A549 (cell line): ENCODE measurements around the gene WNT2.

Source experiments
- CBX8 ChIP-seq: fragments of 200-600 bp; sonication (generic); IDR thresholded peaks from 2 replicates; pipeline ENCODE4 v1.6.1; 2016
- CTCF ChIP-seq: fragments of >200 bp; sonication (Bioruptor Twin); formaldehyde crosslinking; IDR thresholded peaks from 3 replicates; pipeline ENCODE4 v1.5.1; 2016
- KDM5A ChIP-seq: fragments of 200-600 bp; sonication (generic); IDR thresholded peaks from 2 replicates; pipeline ENCODE4 v1.6.1; 2016; ENCODE audit warnings: antibody characterized with exemption, mild to moderate bottlenecking
- POLR2A ChIP-seq: IDR thresholded peaks from 2 replicates; pipeline ENCODE4 v1.6.1; 2012; ENCODE audit warnings: mild to moderate bottlenecking, low read length
- POLR2AphosphoS2 ChIP-seq: conservative IDR thresholded peaks from 2 replicates; pipeline ENCODE4 v1.6.1; 2012; ENCODE audit warnings: low read length, improper control_type of control experiment, inconsistent platforms
- ZFP36 ChIP-seq: fragments of 450-650 bp; IDR thresholded peaks from 2 replicates; pipeline ENCODE4 v1.6.1; 2014; ENCODE audit warnings: borderline replicate concordance; ENCODE audit not compliant: partially characterized antibody
- TF ChIP-seq, protein P1 (sequence below): fragments of 150-350 bp; IDR thresholded peaks from 2 replicates; pipeline ENCODE4 v1.6.1; 2014; ENCODE audit warnings: low read depth, mild to moderate bottlenecking, low read length

DNA sequence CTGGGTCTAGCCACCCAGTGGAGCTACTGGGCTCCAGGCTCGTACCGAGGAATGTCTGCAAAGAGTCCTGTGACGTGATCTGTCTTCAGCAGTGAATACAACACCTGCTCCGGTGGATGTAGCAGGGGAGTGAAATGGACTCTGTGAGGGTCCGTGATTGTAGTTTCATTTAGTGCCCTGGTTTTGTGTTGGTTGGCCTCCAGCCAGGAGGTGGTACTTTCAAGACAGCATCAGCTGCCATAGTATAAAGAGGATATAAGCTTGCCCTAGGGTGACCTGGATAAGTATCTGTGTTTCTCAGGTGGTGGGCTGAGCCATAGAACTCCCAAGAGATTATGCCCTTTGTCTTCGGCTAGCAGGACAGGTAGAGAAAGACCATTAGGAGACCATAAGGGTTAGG lies 24.6 kb upstream of the WNT2 start:
- TF ChIP-seq CTCF (no peak), POLR2A (no peak), KDM5A (no peak), CBX8 (no peak), ZFP36 (no peak), POLR2AphosphoS2 (no peak)
- TF ChIP-seq, protein P1, sequence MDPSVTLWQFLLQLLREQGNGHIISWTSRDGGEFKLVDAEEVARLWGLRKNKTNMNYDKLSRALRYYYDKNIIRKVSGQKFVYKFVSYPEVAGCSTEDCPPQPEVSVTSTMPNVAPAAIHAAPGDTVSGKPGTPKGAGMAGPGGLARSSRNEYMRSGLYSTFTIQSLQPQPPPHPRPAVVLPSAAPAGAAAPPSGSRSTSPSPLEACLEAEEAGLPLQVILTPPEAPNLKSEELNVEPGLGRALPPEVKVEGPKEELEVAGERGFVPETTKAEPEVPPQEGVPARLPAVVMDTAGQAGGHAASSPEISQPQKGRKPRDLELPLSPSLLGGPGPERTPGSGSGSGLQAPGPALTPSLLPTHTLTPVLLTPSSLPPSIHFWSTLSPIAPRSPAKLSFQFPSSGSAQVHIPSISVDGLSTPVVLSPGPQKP = no peak
